Measurements from ENCODE around the gene BHLHA15.

DNA sequence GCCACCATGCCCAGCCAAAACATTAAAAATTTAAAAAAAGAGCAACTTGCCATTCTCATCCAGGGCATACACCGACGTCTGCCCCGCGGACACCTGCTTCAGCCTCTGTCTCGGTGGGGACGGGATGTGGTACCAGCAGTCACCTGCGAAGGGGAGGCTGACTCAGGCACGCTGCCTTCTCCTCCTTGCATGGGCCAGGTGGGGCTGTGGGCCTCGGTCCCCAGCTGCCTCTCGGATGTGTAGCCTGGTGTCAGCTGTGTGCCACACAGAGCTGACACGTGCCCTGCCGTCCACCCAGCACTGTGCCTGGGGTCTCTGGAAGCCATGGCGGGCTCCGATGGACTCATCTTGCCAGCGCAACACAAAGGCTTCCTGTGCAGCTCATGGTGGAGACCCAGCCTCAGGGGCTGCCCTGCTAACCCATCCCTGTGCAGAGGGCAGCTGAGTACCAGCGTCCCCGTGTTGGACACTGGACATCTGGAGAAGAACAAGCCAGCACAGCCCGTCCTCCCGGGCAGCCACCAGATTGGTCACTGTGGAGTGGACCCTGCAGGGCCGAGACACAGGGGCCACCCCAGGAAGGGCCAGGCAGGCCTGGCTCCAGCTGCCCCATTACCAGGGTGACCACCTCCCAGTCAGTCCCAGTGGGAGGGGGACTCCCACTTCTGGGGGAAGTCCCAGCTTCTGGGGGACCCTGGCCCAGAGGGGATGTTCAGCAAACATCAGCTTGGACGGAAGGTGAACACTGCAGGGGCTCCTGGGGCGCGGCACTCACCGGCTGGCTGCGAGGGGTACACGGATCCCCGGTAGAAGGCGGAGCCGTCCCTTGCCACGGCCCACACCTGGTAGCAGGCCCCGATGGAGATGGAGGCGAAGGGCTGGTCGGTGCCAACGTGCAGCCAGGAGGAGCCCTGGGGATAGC lies 10.6 kb downstream of the BHLHA15 start:
- TF ChIP-seq ATF1 (CRISPR knock-in tag; IDR thresholded peaks at IDR 0.05) (no peak), TCF7 (CRISPR knock-in tag; IDR thresholded peaks at IDR 0.05; ENCODE audit: low read depth) (no peak), IRF2 (CRISPR knock-in tag; IDR thresholded peaks at IDR 0.05; ENCODE audit: borderline replicate concordance, low read depth) (no peak), SP1 (CRISPR knock-in tag; conservative IDR thresholded peaks at IDR 0.05) (no peak), CBFB (CRISPR knock-in tag; IDR thresholded peaks at IDR 0.05; ENCODE audit: low read depth) (no peak), FOXK1 (CRISPR knock-in tag; IDR thresholded peaks at IDR 0.05) (no peak), CREM (CRISPR knock-in tag; IDR thresholded peaks at IDR 0.05) (no peak), ZNF121 (CRISPR knock-in tag; IDR thresholded peaks at IDR 0.05) (no peak)
- TF ChIP-seq, protein P1, sequence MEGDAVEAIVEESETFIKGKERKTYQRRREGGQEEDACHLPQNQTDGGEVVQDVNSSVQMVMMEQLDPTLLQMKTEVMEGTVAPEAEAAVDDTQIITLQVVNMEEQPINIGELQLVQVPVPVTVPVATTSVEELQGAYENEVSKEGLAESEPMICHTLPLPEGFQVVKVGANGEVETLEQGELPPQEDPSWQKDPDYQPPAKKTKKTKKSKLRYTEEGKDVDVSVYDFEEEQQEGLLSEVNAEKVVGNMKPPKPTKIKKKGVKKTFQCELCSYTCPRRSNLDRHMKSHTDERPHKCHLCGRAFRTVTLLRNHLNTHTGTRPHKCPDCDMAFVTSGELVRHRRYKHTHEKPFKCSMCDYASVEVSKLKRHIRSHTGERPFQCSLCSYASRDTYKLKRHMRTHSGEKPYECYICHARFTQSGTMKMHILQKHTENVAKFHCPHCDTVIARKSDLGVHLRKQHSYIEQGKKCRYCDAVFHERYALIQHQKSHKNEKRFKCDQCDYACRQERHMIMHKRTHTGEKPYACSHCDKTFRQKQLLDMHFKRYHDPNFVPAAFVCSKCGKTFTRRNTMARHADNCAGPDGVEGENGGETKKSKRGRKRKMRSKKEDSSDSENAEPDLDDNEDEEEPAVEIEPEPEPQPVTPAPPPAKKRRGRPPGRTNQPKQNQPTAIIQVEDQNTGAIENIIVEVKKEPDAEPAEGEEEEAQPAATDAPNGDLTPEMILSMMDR (IDR thresholded peaks at IDR 0.05), result no peak
- TF ChIP-seq, protein P2, sequence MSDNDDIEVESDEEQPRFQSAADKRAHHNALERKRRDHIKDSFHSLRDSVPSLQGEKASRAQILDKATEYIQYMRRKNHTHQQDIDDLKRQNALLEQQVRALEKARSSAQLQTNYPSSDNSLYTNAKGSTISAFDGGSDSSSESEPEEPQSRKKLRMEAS (CRISPR knock-in tag; IDR thresholded peaks at IDR 0.05), result no peak
- TF ChIP-seq, protein P3, sequence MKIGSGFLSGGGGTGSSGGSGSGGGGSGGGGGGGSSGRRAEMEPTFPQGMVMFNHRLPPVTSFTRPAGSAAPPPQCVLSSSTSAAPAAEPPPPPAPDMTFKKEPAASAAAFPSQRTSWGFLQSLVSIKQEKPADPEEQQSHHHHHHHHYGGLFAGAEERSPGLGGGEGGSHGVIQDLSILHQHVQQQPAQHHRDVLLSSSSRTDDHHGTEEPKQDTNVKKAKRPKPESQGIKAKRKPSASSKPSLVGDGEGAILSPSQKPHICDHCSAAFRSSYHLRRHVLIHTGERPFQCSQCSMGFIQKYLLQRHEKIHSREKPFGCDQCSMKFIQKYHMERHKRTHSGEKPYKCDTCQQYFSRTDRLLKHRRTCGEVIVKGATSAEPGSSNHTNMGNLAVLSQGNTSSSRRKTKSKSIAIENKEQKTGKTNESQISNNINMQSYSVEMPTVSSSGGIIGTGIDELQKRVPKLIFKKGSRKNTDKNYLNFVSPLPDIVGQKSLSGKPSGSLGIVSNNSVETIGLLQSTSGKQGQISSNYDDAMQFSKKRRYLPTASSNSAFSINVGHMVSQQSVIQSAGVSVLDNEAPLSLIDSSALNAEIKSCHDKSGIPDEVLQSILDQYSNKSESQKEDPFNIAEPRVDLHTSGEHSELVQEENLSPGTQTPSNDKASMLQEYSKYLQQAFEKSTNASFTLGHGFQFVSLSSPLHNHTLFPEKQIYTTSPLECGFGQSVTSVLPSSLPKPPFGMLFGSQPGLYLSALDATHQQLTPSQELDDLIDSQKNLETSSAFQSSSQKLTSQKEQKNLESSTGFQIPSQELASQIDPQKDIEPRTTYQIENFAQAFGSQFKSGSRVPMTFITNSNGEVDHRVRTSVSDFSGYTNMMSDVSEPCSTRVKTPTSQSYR (CRISPR knock-in tag; IDR thresholded peaks at IDR 0.05), result no peak
- TF ChIP-seq, protein P4, sequence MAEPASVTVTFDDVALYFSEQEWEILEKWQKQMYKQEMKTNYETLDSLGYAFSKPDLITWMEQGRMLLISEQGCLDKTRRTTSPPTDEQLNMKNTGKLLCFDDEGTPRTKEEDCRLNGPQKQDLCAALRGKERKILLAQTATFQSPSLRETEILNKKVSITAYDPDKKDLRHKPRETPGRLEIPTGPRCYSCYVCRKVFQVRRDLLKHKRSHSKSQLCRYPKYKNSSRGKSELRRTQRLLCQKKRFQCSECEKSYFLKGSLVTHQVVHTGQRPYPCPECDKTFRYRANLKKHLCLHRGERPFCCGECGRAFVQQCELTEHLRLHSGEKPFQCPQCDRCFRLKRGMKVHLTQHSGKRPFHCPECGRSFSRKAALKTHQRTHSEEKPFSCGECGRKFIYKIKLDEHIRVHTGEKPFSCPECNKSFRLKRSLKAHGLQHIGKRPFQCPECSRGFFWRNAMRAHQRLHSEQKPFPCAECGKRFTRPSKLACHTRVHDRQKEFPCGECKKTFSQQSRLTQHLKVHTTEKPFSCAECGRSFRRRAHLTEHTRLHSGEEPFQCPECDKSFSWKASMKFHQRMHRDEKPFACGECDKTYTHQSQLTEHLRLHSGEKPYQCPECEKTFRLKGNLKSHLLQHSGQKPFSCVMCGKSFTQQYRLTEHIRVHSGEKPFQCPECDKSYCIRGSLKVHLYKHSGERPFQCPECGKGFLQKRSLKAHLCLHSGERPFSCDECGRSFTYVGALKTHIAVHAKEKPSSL (CRISPR knock-in tag; conservative IDR thresholded peaks at IDR 0.05), result no peak

Data from WTC11 (cell line).